ENCODE results near the gene HOXA5.

The HOXA5 gene

DNA sequence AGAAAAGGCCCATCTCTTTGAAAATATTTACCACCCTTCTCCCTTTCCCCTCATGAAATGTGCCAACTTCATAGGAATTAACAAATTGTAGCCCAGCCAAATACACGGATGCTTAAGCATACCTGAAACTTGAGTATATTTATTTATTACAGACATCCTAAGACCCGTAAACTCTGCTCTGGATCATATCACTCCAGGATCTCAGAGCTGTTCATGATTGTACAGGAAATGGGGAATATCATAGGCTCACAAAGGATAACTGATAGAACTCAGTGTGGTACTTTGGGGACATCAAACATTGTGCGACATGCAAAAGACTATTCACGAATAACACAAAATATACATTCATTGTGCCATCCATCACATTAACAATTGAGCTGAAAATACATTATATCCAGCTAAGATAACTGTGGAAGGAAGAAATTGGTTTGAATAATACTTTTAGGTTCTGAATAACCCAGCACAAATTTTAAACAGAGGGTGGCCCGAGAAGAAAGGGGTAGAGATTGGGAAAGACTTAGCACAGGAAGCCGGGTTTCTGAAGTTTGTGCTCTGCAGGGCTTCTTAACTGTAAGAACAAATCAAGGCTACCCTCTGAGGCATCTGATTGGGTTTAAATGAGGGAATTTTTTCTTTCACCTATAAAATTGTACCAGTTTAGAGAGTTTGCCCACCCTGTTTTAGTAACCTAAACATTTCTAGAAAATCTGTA is 50.1 kb downstream of the HOXA5 start:
- no peak for DNase-seq

- no peak for DNase-seq
Measured at GRCh38 chr7:27092819-27093110, 50.7 kb downstream of the HOXA5 start.

DNA sequence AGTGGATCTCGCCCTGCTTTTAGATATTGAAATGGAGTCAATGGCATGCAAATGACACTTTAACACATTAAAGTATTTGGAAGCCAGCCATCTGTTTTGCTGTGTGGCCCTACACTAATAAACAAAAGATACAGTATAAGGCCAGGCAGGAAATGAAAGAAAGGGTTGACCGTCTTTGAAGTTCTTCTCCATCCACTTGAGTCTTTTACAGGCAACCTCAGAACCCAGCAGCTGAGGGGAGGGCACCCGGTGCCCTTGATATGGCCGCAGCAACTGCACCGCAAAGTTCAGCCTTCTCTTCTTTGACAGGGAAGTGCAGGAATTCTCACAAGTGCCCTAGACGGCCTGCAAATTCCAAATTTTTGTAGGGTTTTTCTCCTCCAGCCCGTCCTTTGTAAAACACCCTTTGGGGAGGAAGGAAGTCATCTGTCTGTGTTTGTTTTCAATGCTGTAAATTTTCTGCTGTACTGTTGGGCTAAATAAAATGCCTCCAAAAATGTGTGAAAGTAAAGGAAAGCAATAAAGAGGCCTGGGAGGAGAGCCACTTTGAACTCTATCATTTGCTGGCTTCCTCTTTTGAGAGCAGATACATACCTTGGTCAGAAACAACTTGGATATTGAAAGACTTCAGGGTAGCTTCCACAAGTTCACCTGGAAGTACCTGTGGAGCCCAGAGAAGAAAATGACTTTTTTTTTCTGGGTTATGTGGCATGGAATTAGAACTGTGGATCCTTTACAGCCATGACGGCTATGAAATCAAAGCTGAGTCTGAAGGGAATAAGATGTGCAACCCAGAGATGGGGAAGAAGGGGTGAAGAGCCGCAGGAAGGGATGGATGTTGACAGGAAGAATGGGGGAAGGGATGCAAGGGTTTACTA is 51.3 kb downstream of the HOXA5 start:
- DNase-seq, result no peak

DNA sequence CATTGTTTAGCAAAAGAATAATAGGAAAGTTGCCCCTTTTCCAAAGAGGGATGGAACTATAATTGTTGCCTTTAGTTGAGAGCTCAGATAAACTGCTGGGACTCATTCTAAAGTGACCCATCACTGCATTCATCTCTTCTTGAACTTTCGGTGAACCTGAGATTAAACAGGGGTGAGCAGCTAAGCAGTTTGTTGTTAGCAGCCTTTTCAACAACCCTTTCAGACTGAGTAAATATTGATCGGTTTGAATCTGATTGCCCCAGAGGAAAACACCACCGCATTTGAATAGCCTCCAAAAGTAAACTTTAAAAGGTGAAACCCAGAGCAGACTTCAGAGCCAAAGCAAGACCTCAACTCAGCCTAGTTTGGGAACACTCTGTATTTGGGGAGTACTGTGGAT is 52.4 kb downstream of the HOXA5 start:
- DNase-seq, result no peak
